Inferior parietal cortex (tissue), 1 donor: ENCODE measurements around the gene UBE2U.

Source experiments
- DNase-seq: peaks from one replicate; pipeline ENCODE4 v3.0.0-alpha.2; 2016; ENCODE audit errors: extremely low spot score

Gene UBE2U

GRCh38 chr1:64203420-64203819, at the start of gene UBE2U:
UBE2U (plus strand) TSS chr1:64203623; CDS start chr1:64204051, 428 bp downstream.
- DNase-seq: no peak

GRCh38 chr1:64155278-64155677, 48.1 kb upstream of the UBE2U start:
- peak; percentile 52 for DNase-seq

GRCh38 chr1:64161357-64161941, 42.0 kb upstream of the UBE2U start:
- no peak for DNase-seq

GRCh38 chr1:64162151-64162550, 41.3 kb upstream of the UBE2U start:
- DNase-seq: no peak

- no peak for DNase-seq
Observed at GRCh38 chr1:64162804-64163203, 40.6 kb upstream of the UBE2U start.

GRCh38 chr1:64163431-64163830, 40.0 kb upstream of the UBE2U start:
- no peak for DNase-seq

- DNase-seq: peak; percentile 59
Observed at GRCh38 chr1:64163970-64164369, 39.5 kb upstream of the UBE2U start.

- DNase-seq: no peak
Observed at GRCh38 chr1:64166629-64167028, 36.8 kb upstream of the UBE2U start.

- DNase-seq: no peak
Observed at GRCh38 chr1:64167176-64167575, 36.2 kb upstream of the UBE2U start.

- DNase-seq: no peak
Observed at GRCh38 chr1:64171246-64171645, 32.2 kb upstream of the UBE2U start.

- no peak for DNase-seq
Observed at GRCh38 chr1:64171797-64172281, 31.6 kb upstream of the UBE2U start.

GRCh38 chr1:64172458-64172983, 30.9 kb upstream of the UBE2U start:
- DNase-seq: no peak

- no peak for DNase-seq
Observed at GRCh38 chr1:64173336-64173940, 30.0 kb upstream of the UBE2U start.

GRCh38 chr1:64175639-64176038, 27.8 kb upstream of the UBE2U start:
- no peak for DNase-seq

- DNase-seq: no peak
Observed at GRCh38 chr1:64176659-64177058, 26.8 kb upstream of the UBE2U start.

- no peak for DNase-seq
Observed at GRCh38 chr1:64179588-64179987, 23.8 kb upstream of the UBE2U start.

GRCh38 chr1:64182207-64182606, 21.2 kb upstream of the UBE2U start:
- no peak for DNase-seq

GRCh38 chr1:64183395-64184002, 19.9 kb upstream of the UBE2U start:
- no peak for DNase-seq

GRCh38 chr1:64184003-64184440, 19.4 kb upstream of the UBE2U start:
- DNase-seq: no peak

GRCh38 chr1:64186138-64186897, 17.1 kb upstream of the UBE2U start:
- DNase-seq: no peak

- DNase-seq: no peak
Observed at GRCh38 chr1:64186898-64187280, 16.5 kb upstream of the UBE2U start.

- DNase-seq: no peak
Observed at GRCh38 chr1:64187646-64188045, 15.8 kb upstream of the UBE2U start.
